Vagina (tissue), 2 donors: Measurements from ENCODE around the gene USP25.

Source experiments
- POLR2A ChIP-seq, 2 donors: fragments of 450-650 bp; IDR thresholded peaks; one replicate each; pipeline ENCODE4 v1.6.1; 2017; ENCODE audit warnings: antibody characterized with exemption in 2 of 2, mild to moderate bottlenecking in 2 of 2, moderate library complexity in 2 of 2
- POLR2AphosphoS5 ChIP-seq, 2 donors: sonication (generic); formaldehyde crosslinking; IDR thresholded peaks; one replicate each; pipeline ENCODE4 v1.9.0; 2017; ENCODE audit warnings: antibody characterized with exemption in 2 of 2, mild to moderate bottlenecking in 2 of 2, low read depth in 1 of 2; ENCODE audit not compliant: insufficient read depth in 1 of 2
- TF ChIP-seq, protein P1 (sequence below), 3 experiments: fragments of 450-650 bp in 2 of 3; fragments of 200-600 bp in 1 of 3; sonication (generic) in 1 of 3; IDR thresholded peaks; one replicate each; pipeline ENCODE4 v1.5.1; 2017 to 2019; ENCODE audit warnings: antibody characterized with exemption in 3 of 3, mild to moderate bottlenecking in 2 of 3, moderate library complexity in 2 of 3

GRCh38 chr21:15742052-15742670 is 12.4 kb downstream of the USP25 start:
- TF ChIP-seq, protein P1, sequence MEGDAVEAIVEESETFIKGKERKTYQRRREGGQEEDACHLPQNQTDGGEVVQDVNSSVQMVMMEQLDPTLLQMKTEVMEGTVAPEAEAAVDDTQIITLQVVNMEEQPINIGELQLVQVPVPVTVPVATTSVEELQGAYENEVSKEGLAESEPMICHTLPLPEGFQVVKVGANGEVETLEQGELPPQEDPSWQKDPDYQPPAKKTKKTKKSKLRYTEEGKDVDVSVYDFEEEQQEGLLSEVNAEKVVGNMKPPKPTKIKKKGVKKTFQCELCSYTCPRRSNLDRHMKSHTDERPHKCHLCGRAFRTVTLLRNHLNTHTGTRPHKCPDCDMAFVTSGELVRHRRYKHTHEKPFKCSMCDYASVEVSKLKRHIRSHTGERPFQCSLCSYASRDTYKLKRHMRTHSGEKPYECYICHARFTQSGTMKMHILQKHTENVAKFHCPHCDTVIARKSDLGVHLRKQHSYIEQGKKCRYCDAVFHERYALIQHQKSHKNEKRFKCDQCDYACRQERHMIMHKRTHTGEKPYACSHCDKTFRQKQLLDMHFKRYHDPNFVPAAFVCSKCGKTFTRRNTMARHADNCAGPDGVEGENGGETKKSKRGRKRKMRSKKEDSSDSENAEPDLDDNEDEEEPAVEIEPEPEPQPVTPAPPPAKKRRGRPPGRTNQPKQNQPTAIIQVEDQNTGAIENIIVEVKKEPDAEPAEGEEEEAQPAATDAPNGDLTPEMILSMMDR (IDR thresholded peaks at IDR 0.05): no peak
- TF ChIP-seq POLR2A (IDR thresholded peaks at IDR 0.05): no peak
- no peak for TF ChIP-seq POLR2AphosphoS5 (IDR thresholded peaks at IDR 0.05; ENCODE audit: insufficient read depth in 1 of 2, low read depth in 1 of 2)
